Stimulated activated effector memory CD8-positive, alpha-beta T cell treated with anti-CD3 and anti-CD28 coated beads, Interleukin-12 subunit alpha, Interleukin-12 subunit beta, amount 100 ng/mL, for 72 hours (primary cell): ENCODE measurements around the gene IRF8.

Source experiments
- ATAC-seq: fragments of 150-1000 bp; cut with Tn5 transposase; 2 replicates; pipeline ENCODE4 v1.10.0; 2021
- DNase-seq, 2 donors: peaks; one replicate each; pipeline ENCODE4 v3.0.0; 2021 to 2022; ENCODE audit warnings: low spot score in 2 of 2
- H3K27ac Mint-ChIP-seq: one replicate; pipeline ENCODE4 v1.8.0; 2022; ENCODE audit warnings: mild to moderate bottlenecking, mixed read lengths
- H3K36me3 Mint-ChIP-seq: one replicate; pipeline ENCODE4 v1.8.0; 2022; ENCODE audit warnings: mild to moderate bottlenecking, mixed read lengths
- H3K4me1 Mint-ChIP-seq: one replicate; pipeline ENCODE4 v1.8.0; 2022; ENCODE audit warnings: mixed read lengths
- H3K4me3 Mint-ChIP-seq: one replicate; pipeline ENCODE4 v1.8.0; 2022; ENCODE audit warnings: mild to moderate bottlenecking, mixed read lengths
- H3K9me3 Mint-ChIP-seq: one replicate; pipeline ENCODE4 v1.8.0; 2022; ENCODE audit warnings: mixed read lengths

Gene IRF8

GRCh38 chr16:85944572-85945423 lies 45.8 kb downstream of the IRF8 start:
- H3K9me3 Mint-ChIP-seq, result no peaks in the 10 kb centered on the region
- no peak overlapping the region for H3K27ac Mint-ChIP-seq
- DNase-seq (no peak), ATAC-seq (no peak)
- no peak overlapping the region for H3K4me3 Mint-ChIP-seq
- no peaks in the 10 kb centered on the region for H3K36me3 Mint-ChIP-seq
- peaks cover 54% of the 10 kb centered on the region for H3K4me1 Mint-ChIP-seq

DNA sequence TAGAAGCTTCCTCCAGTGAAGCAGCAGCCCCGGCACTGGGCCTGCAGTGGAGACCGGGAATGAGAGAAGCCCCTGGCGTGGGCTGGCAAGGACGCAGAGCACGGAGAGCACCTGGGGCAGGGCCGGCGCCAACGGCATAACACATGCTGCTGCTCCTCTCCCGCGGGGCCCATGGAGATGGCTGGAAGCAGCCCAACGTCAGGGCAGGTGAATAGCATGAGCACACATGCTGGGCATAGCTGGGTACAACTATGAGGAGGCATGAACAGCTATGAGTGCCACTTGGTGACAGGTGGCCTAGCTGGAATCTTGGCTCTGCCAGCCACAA lies 46.4 kb downstream of the IRF8 start:
- Mint-ChIP-seq H3K36me3 (no peaks in the 10 kb centered on the region), H3K4me3 (no peak overlapping the region), H3K4me1 (peaks cover 54% of the 10 kb centered on the region), H3K9me3 (no peaks in the 10 kb centered on the region), H3K27ac (no peak overlapping the region)
- ATAC-seq (no peak), DNase-seq (no peak)

- no peak for DNase-seq
- Mint-ChIP-seq H3K9me3 (no peaks in the 10 kb centered on the region), H3K36me3 (no peaks in the 10 kb centered on the region), H3K27ac (no peak overlapping the region), H3K4me1 (peaks cover 54% of the 10 kb centered on the region), H3K4me3 (no peak overlapping the region)
- no peak for ATAC-seq
These were observed 47.7 kb downstream of the IRF8 start for GRCh38 chr16:85946541-85947124.

- Mint-ChIP-seq H3K27ac (no peak overlapping the region), H3K4me3 (peak overlapping the region; percentile 48), H3K9me3 (no peaks in the 10 kb centered on the region), H3K4me1 (peaks cover 51% of the 10 kb centered on the region), H3K36me3 (no peaks in the 10 kb centered on the region)
- peak; percentile 87 for ATAC-seq
- no peak for DNase-seq
These were observed 48.5 kb downstream of the IRF8 start for GRCh38 chr16:85947230-85948137.

- peak overlapping the region; percentile 48 for H3K4me3 Mint-ChIP-seq
These were observed 49.2 kb downstream of the IRF8 start for GRCh38 chr16:85948138-85948509.

GRCh38 chr16:85948616-85949265 lies 49.8 kb downstream of the IRF8 start:
- H3K9me3 Mint-ChIP-seq, result no peaks in the 10 kb centered on the region
- peaks cover 49% of the 10 kb centered on the region for H3K4me1 Mint-ChIP-seq
- DNase-seq (no peak), ATAC-seq (no peak)
- H3K4me3 Mint-ChIP-seq, result no peak overlapping the region
- peak overlapping the region; percentile 32 for H3K27ac Mint-ChIP-seq
- peaks cover 5% of the 10 kb centered on the region for H3K36me3 Mint-ChIP-seq

More at GRCh38 chr16:85948138-85948509, 49.2 kb downstream of the IRF8 start:
- H3K27ac Mint-ChIP-seq, result peak overlapping the region; percentile 32
- H3K4me1 Mint-ChIP-seq, result peaks cover 49% of the 10 kb centered on the region
- H3K9me3 Mint-ChIP-seq, result no peaks in the 10 kb centered on the region
- no peak for DNase-seq
- H3K36me3 Mint-ChIP-seq, result no peaks in the 10 kb centered on the region
- ATAC-seq, result peak; percentile 38

DNA sequence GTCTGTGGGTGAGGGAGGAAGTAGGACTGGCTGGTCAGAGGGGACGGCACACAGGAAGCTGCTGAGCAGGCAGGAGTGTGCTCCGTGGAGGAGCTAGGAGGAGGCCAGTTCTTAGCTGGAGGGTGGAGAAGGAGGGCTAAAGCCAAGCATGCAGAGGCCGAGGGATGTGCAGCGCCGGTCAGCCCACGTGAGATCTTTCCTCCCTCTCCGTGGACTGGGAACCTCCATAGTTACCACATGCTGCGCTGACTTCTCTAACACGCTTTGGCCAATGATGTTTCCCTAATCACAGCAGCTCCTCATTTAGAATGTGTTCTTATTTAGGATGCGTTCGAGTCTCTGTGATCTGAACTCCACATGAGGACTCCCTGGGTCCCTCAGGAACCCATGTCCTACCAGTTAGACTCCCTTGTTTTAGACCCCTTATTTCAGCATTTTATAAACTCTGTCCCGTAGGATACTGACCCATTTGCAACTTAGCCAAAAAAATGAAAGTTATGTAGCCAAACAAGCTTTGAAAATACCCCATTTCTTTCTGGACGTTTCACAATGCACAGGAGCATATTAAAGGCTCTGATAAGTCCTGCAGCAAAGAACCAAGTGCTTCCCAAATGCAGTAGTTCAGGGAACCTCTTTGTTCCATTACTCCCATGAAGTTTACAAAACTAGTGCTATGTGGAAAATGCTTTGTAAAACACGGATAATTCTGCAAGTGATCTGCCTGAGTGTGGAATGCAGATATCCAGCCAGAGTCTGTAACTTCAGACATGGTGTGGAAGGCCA lies 51.4 kb downstream of the IRF8 start:
- Mint-ChIP-seq H3K4me1 (peaks cover 39% of the 10 kb centered on the region), H3K36me3 (peaks cover 5% of the 10 kb centered on the region), H3K9me3 (no peaks in the 10 kb centered on the region), H3K27ac (no peak overlapping the region), H3K4me3 (no peak overlapping the region)
- ATAC-seq (no peak), DNase-seq (no peak)

DNA sequence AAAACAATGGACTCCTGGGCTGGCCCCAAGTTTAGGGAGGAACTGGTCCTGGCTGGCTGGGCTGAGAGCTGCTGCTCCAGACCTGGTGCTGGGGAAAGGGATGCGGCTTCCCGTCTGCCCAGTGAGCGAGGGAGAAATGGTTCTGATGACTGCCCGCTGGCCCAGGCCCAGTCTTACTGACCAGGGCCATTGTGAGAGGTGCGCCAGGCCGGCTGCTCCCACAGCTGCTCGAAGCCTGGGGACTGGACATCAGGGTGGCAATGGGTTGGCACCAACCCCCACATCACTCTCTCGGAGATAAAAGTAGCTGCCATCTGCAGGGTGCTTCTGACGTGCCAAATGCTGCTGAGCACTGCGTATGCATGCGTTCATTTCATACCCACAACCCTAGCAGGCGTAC lies 53.2 kb downstream of the IRF8 start:
- Mint-ChIP-seq H3K36me3 (peaks cover 5% of the 10 kb centered on the region), H3K27ac (no peak overlapping the region), H3K4me1 (peaks cover 37% of the 10 kb centered on the region), H3K9me3 (no peaks in the 10 kb centered on the region), H3K4me3 (no peak overlapping the region)
- ATAC-seq (no peak), DNase-seq (no peak)

DNA sequence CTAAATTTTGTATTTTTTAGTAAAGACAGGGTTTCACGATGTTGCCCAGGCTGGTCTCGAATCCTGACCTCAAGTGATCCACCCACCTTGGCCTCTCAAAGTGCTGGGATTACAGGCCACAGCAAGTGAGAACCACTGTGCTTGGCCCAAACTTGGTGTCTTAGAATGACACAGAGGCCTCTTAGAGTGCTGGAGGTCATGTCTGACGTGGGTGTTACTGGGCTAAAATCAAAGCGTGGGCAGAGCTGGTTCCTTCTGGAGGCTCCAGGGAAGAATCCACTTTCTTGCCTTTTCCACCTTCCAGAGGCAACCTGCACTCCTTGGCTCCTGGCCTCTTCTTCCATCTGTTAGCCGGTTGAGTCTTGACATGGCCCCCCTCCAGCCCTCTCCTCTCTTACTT lies 53.8 kb downstream of the IRF8 start:
- H3K4me1 Mint-ChIP-seq, result peaks cover 31% of the 10 kb centered on the region
- no peak overlapping the region for H3K4me3 Mint-ChIP-seq
- ATAC-seq, result no peak
- no peaks in the 10 kb centered on the region for H3K9me3 Mint-ChIP-seq
- peaks cover 5% of the 10 kb centered on the region for H3K36me3 Mint-ChIP-seq
- H3K27ac Mint-ChIP-seq, result no peak overlapping the region
- DNase-seq, result no peak

- no peak for ATAC-seq
- H3K27ac Mint-ChIP-seq, result no peak overlapping the region
These were observed 56.1 kb downstream of the IRF8 start for GRCh38 chr16:85954927-85955519.

GRCh38 chr16:85955566-85955965 lies 56.6 kb downstream of the IRF8 start:
- DNase-seq (no peak), ATAC-seq (no peak)
- H3K9me3 Mint-ChIP-seq, result no peaks in the 10 kb centered on the region
- H3K36me3 Mint-ChIP-seq, result peaks cover 5% of the 10 kb centered on the region
- no peak overlapping the region for H3K4me3 Mint-ChIP-seq
- H3K4me1 Mint-ChIP-seq, result peaks cover 17% of the 10 kb centered on the region
- H3K27ac Mint-ChIP-seq, result no peak overlapping the region

More at GRCh38 chr16:85954927-85955519, 56.1 kb downstream of the IRF8 start:
- Mint-ChIP-seq H3K4me1 (peaks cover 17% of the 10 kb centered on the region), H3K9me3 (no peaks in the 10 kb centered on the region), H3K4me3 (no peak overlapping the region), H3K36me3 (peaks cover 5% of the 10 kb centered on the region)
- no peak for DNase-seq

DNA sequence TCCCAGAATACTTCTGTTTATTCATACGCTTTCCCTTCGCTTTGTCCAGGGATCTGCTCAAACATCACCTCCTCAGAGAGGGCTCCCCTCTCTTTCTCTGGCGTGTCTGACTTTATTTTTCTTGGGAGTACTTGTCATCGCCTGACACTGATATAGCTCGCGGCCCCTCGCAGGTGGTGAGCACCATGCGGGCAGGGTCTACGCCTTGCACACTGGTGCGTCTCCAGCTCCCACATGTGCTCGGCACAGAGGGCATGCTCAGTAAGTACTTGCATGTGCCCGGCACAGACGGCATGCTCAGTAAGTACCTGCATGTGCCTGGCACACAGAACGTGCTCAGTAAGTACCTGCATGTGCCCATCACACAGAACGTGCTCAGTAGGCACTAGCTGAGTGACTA lies 57.5 kb downstream of the IRF8 start:
- H3K27ac Mint-ChIP-seq, result no peak overlapping the region
- H3K4me3 Mint-ChIP-seq, result no peak overlapping the region
- peaks cover 17% of the 10 kb centered on the region for H3K4me1 Mint-ChIP-seq
- no peak for ATAC-seq
- no peaks in the 10 kb centered on the region for H3K9me3 Mint-ChIP-seq
- no peak for DNase-seq
- peaks cover 5% of the 10 kb centered on the region for H3K36me3 Mint-ChIP-seq

- no peak for ATAC-seq
- no peak for DNase-seq
- H3K27ac Mint-ChIP-seq, result no peak overlapping the region
- H3K4me3 Mint-ChIP-seq, result no peak overlapping the region
- H3K36me3 Mint-ChIP-seq, result no peaks in the 10 kb centered on the region
- no peaks in the 10 kb centered on the region for H3K9me3 Mint-ChIP-seq
- peaks cover 17% of the 10 kb centered on the region for H3K4me1 Mint-ChIP-seq
These were observed 59.8 kb downstream of the IRF8 start for GRCh38 chr16:85958731-85959130.

DNA sequence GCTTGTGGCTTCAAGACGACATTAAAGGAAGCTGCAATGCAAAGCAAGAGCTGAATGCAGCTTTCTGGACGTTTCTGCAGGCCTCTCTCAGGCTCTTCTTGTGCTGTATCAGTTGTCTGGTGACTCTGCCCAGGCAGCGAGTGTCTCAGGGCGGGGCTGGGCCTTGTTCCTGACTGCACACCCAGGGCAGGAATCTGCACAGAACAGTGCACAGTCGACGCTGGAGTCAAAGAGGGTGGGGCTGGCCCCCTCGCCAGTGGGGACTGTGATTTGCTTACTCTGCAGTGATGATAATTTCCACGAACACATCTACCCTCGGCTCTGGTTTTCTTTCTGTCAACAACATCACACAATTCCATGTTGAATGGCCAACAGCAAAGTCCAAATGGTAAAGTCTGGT lies 60.7 kb downstream of the IRF8 start:
- Mint-ChIP-seq H3K27ac (no peak overlapping the region), H3K4me3 (no peak overlapping the region), H3K9me3 (no peaks in the 10 kb centered on the region), H3K4me1 (peaks cover 17% of the 10 kb centered on the region), H3K36me3 (no peaks in the 10 kb centered on the region)
- no peak for DNase-seq
- no peak for ATAC-seq
